Activated CD4-positive, CD25-positive, alpha-beta regulatory T cell treated with anti-CD3 and anti-CD28 coated beads, Interleukin-2, amount 50 U/mL, for 16 hours (primary cell): ENCODE results near the gene SARNP.
"Not testable (repeated sequence)": the region's sequence is repeated elsewhere in the genome, so short reads cannot be mapped to it uniquely, and the experiment has no call there.

Experiments
- DNase-seq: peaks from one replicate; pipeline ENCODE4 v3.0.0-alpha.2; 2020; ENCODE audit warnings: low read depth, low spot score

SARNP gene

DNA sequence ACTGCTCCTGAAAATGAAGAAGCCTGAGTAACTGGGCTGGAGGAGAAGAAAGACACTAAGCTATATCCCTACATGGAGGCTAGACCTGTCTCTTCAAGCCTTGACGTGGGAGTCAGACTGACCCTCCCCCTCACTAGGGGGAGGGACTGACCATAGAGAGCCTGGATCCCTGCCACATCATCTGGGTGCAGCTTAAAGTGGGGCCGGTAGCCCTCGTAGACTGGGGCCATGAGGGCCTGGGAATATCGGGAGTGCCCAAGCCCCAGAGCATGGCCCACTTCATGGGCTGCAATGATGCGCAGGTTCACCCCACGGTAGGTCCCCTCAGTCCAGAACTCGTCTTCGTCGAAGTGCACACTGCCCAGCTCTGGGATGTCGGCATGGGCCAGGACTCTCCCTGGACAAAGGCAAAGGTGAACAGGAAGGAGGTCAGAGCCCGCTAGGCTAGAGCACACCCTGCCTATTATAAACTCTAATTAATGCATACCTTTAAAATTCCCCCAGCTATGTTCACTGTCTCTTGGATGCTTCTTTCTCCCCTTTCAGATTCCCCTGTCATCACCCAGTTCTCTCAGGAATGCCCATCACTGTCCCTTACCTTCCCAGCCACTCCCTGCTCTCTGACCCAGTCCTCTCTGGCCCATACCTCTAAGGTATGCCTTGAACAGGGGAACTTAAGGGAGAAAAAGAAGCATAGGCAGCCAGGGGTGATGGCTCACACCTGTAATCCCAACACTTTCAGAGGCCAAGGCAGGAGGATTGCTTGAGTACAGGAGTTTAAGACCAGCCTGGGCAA lies 22.0 kb upstream of the SARNP start:
- DNase-seq, result no peak

DNA sequence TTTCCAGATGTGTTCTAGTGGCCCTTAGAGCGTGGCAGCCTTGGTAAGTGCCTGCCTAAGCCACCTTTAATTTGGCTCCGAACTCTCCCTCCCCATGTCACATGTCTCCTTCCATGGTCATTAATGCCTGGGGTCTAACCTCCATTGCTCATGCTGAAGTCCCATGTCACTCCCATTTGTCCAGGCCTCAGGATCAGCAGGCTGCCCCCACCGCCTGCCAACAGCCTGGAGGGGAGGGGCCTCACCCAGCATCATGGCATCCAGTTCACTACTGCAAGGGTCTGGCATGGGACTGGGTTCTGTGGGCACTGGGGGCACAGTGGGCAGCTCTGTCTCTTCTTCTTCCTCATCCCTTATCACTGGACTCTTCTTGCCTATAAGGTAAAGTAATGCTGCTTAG lies 20.8 kb upstream of the SARNP start:
- no peak for DNase-seq

DNA sequence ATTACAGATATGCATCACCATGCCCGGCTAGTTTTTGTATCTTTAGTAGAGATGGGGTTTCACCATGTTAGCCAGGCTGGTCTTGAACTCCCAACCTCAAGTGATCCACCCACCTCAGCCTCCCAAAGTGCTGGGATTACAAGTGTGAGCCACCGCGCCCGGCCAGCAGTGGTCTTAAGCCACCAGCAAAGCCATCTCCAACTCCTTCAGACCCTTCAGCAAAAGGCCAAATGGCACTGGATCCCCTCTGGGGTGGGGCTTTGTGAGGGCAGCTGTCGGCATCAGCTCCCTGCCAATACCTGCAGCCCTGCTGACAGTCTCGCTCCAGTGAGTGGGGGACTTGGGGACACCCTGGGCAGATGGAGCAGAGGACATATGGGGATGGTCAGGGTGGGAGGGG lies 16.9 kb upstream of the SARNP start:
- not testable (repeated sequence) for DNase-seq

DNA sequence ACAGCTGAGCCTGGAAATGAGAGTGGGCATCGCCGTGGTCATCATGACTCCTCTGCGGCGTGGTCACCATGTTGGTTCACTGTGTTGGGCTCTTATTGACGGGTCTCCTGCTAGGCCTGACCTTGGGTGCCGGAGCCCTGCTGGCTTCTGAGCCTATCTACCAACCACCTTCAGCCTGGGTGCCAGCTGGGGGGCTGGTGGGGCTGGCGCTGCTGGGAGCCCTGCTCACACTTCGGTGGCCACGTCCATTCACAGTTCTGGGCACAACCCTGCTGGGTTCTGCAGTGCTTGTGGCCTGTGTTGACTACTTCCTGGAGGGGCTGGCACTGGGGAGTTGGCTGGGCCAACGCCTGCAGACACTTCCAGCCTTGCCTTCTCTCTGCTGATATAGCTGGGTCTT lies 15.5 kb upstream of the SARNP start:
- no peak for DNase-seq

DNA sequence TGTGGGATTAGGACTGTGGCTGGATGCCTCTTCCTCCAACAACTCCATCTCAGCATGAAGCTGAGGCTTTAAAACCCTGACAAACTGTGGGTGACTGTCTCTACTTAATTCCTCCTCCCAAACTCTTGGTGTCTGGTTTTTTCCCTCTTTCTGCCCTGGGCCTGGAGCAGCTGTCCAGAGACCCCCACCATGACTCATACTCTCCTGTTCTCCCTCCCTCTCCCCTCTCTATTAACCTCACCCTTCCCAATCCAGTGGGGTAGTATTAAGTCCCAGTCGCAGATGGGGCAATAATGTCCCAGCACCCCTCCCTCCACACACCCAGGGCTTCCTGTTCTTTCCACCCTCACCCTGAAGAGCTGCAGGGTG lies 13.9 kb upstream of the SARNP start:
- no peak for DNase-seq

DNA sequence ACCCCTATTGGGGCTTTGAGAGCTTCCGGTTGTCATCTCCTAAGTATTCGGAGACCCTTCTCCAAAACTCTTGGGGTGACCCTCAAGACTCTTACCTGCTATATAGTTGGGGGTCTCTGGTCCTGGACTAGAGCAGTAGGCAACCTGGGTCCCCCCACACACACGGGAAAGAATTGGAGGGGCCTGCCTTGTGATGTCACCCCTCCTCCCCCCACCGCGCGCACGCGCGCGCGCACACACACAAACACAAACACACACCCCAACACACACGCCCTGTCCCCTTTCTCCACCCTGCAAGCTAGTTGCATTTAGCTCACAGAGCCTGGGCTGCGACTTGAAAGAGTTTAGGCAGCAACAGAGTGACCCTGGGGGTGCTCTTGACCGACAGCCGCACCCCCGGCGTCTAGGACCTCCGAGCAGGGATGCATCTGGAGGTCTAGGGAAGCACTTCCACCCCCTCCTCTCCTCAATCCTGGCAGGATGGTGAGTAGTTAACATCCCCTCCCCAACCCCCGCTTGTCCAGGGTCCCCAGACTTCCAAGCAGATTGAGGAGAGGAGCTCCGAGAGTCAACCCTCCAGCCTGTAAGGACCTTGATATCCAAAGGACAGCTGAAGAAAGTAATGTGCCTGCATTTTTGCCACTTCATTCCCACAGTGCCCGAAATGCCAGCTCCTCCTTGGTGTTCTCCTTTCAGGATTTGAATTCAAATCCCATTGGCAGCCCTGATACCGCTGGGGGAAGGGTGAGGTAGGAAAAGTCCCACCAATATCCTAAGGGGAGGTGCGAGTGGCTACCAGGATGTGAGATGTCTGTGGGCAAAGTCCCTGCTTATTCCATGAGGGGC lies 13.3 kb upstream of the SARNP start:
- DNase-seq, result no peak

DNA sequence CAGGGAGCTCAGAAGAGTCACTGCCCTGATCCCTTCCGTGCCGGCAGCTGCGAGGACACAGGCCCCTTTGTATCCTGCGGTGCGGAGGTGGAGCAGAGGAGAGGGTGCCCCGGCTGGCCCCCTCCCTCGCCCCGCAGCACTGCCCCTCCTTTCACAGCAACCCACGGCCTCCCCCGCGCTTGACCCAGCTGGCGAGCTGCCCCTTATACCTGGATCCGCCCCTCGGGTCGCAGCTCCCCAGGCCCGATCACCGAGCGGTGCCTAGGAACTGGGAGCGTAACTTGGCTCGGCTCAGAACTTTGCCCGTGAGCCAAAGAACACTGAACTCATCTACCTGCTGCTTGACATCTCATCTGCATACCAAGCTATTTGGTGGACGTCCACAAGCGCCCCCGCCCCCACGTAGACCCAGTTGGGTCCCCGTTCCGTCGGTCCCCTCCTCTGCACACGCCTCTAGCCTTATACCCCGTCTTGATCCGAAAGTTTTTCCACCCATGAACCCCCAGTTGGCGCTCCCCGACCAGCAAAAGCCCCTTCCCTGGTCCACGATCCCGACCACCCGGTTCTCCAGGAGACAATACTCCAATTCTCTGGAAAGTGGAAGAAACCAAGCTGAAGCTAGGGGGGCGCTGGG lies 12.6 kb upstream of the SARNP start:
- DNase-seq, result no peak

DNA sequence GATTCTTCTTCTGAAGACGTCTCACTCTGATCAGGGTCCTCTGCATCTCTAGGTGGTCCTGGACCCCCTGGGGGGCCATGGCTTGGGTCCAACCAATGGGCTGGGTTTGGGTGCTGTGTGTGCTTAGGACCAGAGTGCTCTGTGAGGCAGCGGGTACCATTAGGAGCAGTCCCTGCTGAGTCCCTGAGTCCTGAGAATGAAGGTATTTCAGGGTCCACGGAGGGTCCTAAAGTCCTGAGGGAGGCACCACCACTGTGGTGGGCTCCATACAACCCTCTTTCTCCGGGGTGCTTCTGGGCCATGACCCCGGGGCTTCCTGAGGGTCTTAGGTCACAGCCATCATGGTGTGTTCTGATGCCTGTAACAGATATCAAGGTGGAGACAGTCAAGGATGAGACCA lies 10.8 kb upstream of the SARNP start:
- no peak for DNase-seq

DNA sequence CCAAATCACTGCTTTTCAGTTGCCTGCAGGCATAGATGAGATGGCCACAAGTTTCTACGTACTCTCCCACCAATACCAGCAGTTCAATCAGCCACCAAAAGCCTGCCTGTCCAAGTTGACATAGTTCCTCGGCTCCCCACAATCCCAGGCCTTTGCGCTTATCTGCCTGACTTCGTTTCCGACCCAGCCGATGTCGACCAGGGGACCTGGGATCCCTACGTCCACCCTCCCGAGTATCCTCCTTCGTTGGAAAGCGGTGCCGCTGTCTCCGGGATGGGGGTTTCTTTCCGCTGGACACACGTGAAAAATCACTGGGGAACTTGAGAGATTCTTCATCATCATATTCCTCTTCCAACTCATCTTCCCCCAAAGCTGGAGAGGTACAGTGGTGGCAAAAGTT lies 10.3 kb upstream of the SARNP start:
- DNase-seq, result no peak

DNA sequence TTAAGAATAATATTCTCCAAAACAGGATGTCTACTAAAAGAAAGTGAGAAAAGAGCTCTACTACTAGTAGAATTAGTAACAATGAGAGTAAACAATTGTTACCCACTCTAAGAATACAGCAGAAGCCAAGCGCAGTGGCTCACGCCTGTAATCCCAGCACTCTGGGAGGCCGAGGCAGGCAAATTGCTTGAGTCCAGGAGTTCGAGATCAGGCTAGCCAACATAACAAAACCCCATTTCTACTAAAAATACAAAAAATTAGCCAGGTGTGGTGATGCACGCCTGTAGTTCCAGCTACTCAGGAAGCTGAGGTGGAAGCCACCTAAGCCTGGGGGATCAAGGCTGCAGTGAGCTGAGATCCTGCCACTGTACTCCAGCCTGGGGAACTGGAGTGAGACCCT lies 7.2 kb upstream of the SARNP start:
- no peak for DNase-seq

DNA sequence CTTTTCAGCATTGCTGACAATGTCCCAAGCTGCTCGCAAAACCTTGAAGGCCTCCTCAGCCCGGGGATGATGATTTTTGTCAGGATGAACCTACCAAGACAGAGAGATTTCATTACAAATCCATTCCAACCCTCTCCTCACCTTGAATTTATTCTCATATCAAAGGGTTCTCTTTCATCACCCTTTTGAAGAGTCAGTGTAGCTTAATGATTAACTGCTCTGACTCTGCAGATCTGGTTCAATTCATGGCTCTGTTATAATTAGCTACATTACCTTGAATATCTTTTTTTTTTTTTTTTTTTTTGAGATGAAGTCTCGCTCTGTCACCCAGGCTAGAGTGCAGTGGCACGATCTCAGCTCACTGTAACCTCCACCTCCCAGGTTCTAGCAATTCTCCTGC lies 5.9 kb upstream of the SARNP start:
- no peak for DNase-seq

DNA sequence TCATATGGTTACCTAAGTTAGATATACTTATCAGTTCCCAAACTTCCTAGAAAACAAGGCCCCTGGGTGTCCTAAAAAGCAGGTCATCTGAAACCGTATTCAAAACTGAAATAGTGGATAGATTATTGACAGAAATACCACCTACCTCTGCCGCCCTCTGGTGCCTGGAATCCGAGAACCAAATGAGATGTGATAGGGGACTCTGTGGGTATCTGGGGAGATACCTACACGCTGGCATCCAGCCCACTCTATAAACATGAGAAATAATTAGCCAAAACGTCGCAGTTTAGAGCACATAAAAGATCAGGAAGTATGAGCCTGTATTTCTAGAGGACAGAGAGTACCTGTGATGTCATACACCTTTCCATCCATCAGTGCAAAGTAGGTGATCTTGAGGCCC lies 4.7 kb upstream of the SARNP start:
- no peak for DNase-seq

DNA sequence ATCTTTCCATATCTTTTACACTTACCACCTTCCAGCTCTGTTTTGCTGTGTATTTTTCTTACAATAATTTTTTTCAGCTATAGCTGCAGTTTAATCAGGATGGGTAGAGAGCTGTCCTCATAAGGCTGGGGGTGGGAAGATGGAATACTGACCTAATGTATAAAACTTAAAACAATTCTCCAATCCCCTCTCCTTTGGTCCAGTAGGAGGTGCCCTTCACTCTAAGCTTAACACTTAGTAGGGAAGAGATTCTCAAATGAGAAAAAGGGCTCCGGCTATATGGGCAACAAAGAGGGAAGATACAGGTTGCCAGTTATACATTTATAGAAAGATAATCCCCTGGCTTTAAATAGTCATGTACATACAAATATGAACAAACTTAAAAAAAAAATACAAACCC lies 3.2 kb upstream of the SARNP start:
- no peak for DNase-seq

DNA sequence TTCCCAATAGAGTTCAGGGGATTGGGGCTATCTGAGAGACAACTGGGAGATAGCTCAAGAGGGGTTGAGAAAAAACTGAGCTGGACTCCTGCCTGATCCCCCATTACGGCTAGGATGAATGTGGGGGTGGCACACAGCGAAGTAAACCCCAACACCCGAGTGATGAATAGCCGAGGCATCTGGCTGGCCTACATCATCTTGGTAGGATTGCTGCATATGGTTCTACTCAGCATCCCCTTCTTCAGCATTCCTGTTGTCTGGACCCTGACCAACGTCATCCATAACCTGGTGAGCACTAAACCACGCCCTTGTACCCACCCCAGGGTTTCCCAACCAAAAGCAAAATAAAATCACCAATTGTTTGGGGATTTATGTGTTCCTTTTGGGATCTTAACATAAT lies 1.4 kb upstream of the SARNP start:
- no peak for DNase-seq

DNA sequence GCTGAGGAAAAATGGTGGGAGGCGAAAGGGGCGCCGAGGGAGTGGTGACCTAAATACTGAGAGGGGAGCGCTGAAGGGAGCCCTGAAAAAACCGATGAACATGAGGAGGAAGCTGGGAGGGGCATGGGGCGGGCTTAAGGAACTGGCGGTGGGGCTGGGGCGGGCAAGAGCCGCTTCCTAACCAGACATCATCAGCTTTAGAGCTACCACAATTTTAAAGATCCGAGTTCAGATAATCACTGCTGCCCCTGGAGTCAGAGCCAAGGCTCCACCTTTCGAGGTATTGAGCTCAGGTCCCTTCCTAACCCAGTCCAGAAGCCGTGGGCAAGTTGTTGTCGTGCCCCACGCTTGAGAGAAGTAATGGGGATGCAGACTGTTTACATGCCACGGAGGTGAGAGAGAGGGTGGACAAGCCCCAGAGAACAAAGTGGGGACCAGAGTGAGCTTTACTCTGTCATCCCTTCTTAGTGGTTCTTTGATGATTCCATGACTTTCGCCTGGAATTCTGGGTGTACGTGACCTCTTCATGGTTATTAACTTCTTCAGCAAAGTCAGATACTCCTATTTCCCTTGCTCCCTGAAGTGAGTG lies 710 bp upstream of the SARNP start:
- no peak for DNase-seq

DNA sequence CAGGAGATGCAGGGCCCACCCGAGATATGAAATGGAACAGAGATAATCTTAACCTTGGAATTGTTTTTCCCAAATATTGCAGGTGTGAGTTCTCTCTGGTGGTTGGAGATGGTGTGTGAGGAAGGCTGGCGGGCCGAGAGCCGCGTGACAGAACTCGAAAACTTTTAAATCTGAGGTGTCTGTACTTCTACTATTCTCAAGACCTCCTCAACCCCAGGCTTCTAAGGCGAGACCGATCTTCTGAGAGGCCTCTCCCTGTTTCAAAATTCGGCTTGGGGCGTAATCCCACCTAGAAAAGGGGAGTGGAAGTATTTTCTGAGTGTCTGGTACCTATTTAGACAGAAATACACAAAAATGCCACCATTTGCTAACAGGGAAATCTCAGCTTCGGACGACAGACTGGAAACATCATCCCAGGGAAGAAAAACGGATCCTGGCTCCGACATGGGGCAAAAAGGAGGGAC lies 611 bp downstream of the SARNP start:
- no peak for DNase-seq

DNA sequence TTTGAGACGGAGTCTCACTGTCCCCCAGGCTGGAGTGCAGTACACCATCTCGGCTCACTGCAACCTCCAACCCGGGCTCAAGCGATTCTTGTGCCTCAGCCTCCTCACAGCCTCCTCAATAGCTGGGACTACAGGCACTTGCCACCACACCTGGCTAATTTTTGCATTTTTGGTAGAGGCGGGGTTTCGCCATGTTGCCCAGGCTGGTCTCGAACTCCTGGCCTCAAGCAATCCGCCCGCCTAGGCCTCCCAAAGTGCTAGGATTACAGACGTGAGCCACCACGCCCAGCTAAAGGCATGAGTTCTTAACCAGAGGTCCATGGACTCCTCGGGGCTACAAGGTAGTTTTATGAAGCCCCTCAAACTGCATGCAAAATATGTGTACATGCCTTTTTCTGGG lies 2.1 kb downstream of the SARNP start:
- no peak for DNase-seq

DNA sequence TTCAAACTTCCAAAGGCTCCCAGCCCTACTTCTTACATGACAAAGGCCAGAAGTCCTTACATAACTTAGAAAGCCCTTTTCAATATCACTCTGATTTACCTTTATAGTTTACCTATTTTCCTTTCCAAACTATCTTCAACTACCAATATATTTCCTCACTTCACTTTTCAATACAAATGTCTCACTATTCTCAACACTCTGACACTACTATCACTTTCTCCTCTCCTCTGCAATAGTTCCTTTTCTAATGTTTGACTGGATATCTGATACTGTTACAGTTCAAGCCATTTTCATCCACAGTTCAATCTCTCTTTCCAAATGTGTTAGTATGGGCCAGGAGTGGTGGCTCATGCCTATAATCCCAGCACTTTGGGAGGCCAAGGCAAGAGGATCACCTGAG lies 3.3 kb downstream of the SARNP start:
- no peak for DNase-seq

DNA sequence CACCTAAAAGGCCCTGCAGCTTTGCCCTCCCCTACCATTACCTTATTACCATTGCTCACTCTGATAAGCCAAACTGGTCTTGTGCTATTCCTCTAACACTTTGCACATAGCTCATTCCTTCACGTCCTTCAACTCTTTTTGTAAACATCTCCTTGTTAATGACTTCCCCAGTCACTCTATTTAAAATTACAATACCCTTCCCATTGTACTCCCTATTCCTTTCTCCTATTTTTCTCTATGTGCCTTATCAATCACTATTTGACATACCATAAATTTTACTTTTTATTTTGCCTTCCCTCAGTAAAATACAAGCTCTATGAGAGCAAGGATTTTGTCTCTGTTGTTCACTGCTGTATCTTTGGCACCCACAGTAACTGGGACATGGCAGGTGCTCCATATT lies 5.4 kb downstream of the SARNP start:
- DNase-seq, result no peak

DNA sequence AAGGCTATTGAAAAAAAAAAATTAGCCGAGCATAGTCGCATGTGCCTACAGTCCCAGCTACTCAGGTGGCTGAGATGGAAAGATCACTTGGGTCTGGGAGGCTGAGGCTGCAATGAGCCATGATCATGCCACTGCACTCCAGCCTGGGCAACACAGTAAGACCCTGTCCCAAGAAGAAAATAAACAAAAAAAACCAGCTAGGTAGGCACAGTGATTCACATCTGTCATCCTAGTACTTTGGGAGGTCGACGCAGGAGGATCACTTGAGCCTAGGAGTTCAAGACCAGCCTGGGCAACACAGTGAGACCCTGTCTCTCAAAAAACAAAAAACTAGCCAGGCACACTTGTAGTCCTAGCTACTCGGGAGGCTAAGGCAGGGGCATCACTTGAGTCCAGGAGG lies 8.2 kb downstream of the SARNP start:
- no peak for DNase-seq

DNA sequence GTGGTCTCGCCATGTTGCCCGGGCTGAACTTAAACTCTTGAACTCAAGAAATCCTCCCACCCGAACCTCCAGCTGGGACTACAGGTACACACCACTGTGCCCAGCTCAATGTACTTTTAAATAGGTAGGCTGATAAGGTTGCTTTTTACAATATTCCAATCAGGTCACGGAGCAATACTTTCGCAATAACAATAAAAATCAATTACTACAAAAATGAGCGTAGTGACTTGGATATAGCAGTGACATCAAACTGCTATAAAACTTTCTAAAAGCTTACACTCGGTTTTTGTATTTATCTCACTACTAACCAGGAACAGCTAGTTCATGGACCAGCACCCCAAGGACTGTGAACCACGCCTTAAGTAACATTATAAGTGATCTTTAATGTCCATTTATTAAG lies 10.5 kb downstream of the SARNP start:
- no peak for DNase-seq

DNA sequence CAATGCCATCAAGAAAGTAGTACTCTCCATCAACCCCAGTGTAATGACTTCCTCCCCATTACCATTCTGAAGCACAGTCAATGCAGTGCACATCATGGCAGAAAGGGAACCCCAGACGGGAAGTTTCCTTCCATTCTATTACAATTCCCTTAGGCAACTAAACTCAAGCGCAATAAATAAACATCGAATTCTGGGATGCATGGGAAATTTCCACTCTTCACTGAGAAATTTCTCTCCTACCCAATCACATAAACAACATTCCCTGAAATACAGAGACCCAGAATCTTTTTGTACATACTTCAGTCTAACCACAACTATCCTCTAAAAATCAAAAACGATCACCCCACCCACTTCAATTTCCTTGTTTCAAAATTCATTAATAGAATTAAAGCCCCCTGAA lies 20.0 kb downstream of the SARNP start:
- DNase-seq, result no peak
